Activated CD4-positive, alpha-beta T cell treated with anti-CD3 and anti-CD28 coated beads, Interleukin-2, amount 10 ng/mL, durations not matched to agents 24 days and 14 days (primary cell): ENCODE measurements around the gene DIO1. TPM values are rescaled to one million over a fixed set of nuclear protein-coding genes. Genes with fewer than 3 reads are reported as not detected.
A peak's percentile ranks its signal among the peaks of the same experiment; 100 is the strongest.
"Not testable (repeated sequence)": the region's sequence is repeated elsewhere in the genome, so short reads cannot be mapped to it uniquely, and the experiment has no call there.

Experiments used
- DNase-seq: peaks from one replicate; pipeline ENCODE4 v3.0.0; 2022
- H3K27ac Mint-ChIP-seq: one replicate; pipeline ENCODE4 v1.8.0; 2022; ENCODE audit warnings: mild to moderate bottlenecking, mixed read lengths
- H3K27me3 Mint-ChIP-seq: one replicate; pipeline ENCODE4 v1.8.0; 2022; ENCODE audit warnings: mixed read lengths
- H3K36me3 Mint-ChIP-seq: one replicate; pipeline ENCODE4 v1.8.0; 2022; ENCODE audit warnings: low read depth, mild to moderate bottlenecking, mixed read lengths
- H3K4me1 Mint-ChIP-seq: one replicate; pipeline ENCODE4 v1.8.0; 2021; ENCODE audit warnings: mixed read lengths
- H3K4me3 Mint-ChIP-seq: one replicate; pipeline ENCODE4 v1.8.0; 2022; ENCODE audit warnings: mild to moderate bottlenecking, moderate library complexity, mixed read lengths
- H3K9me3 Mint-ChIP-seq: one replicate; pipeline ENCODE4 v1.8.0; 2021; ENCODE audit warnings: mixed read lengths
- intact Hi-C: fragments of 100-400 bp; cut with micrococcal nuclease; formaldehyde crosslinking; loops from one replicate; pipeline ENCODE4 v1.15.1; 2023
- total RNA-seq: library from RNA; stranded (reverse); gene quantifications from 2 replicates; pipeline ENCODE4 v1.2.3, GENCODE V29; 2022

DIO1 gene
- total RNA-seq, result not detected in 2 replicates

DNA sequence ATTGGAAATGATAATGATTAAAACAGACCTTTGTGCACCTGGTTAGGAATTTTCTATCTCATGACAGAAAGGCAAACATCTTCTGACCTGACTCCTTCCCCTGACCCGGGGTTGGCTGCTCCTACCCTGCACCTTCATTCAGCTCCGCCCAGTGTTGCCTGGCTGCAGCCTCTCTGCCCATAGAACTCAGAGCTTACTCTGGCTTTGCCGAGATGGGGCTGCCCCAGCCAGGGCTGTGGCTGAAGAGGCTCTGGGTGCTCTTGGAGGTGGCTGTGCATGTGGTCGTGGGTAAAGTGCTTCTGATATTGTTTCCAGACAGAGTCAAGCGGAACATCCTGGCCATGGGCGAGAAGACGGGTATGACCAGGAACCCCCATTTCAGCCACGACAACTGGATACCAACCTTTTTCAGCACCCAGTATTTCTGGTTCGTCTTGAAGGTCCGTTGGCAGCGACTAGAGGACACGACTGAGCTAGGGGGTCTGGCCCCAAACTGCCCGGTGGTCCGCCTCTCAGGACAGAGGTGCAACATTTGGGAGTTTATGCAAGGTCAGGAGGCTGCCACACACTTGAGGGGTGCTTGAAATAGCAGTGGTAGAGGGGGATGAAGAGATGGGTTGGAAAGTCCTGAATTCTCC is at the start of gene DIO1:
Gene DIO1, plus strand, starts transcription at position 189 of the 638 bp plus-strand sequence. Its CDS starts 24 bp downstream, at position 213.
- H3K36me3 Mint-ChIP-seq, result no peaks in the 10 kb centered on the region
- H3K9me3 Mint-ChIP-seq, result no peaks in the 10 kb centered on the region
- no peak within 1 kb of the TSS for H3K4me3 Mint-ChIP-seq
- intact Hi-C loops, result no loop called here
- H3K27ac Mint-ChIP-seq, result no peak within 1 kb of the TSS
- H3K27me3 Mint-ChIP-seq, result no peaks in the 10 kb centered on the region
- peaks cover 15% of the 10 kb centered on the region for H3K4me1 Mint-ChIP-seq
- DNase-seq, result no peak

- H3K27ac Mint-ChIP-seq, result no peak overlapping the region
- no peaks in the 10 kb centered on the region for H3K4me1 Mint-ChIP-seq
- intact Hi-C loops, result no loop called here
- no peaks in the 10 kb centered on the region for H3K9me3 Mint-ChIP-seq
- no peak overlapping the region for H3K4me3 Mint-ChIP-seq
- peaks cover 14% of the 10 kb centered on the region for H3K27me3 Mint-ChIP-seq
- DNase-seq, result no peak
- H3K36me3 Mint-ChIP-seq, result peaks cover 16% of the 10 kb centered on the region
Measured at GRCh38 chr1:53847980-53848379, 46.0 kb upstream of the DIO1 start.

- Mint-ChIP-seq H3K27me3 (peaks cover 13% of the 10 kb centered on the region), H3K9me3 (no peaks in the 10 kb centered on the region), H3K4me1 (no peaks in the 10 kb centered on the region), H3K4me3 (no peak overlapping the region), H3K27ac (no peak overlapping the region), H3K36me3 (peaks cover 24% of the 10 kb centered on the region)
- intact Hi-C loops, result no loop called here
- no peak for DNase-seq
Measured at GRCh38 chr1:53850082-53850673, 43.8 kb upstream of the DIO1 start.

DNA sequence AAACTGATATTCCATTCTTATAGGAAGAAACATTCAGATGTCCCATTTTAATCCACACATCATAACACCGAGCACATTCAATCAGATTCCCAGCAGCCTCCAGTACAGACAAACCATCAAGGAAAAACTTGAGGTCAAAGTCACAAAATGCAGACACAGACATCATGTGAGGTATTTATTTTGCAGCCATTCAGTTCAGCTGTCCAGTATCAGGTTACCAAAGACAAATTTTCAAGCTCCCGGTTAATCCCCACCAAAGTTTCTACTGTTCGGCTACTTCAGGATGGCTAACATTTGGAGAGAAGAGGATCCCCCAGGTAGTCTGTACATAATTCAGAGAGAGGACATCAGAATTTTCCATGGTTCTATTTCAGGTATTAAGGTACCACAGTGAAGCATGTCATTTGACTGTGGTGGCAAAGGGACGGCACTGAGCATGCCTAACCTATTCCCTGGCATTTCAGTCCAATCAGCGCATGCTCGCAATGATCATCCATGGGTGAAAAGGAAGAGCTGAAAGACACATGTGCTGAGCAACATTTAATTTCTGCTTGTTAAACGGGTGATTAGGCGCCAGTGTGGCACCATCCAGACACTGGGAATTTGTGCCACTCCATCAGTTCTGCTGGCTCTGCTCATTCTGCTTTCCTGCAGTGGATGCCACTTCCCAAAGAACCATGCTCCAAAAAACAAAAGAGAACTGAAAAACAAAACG is 42.3 kb upstream of the DIO1 start:
- Mint-ChIP-seq H3K27me3 (peaks cover 9% of the 10 kb centered on the region), H3K36me3 (peaks cover 30% of the 10 kb centered on the region), H3K4me3 (no peak overlapping the region), H3K4me1 (no peaks in the 10 kb centered on the region), H3K9me3 (no peaks in the 10 kb centered on the region), H3K27ac (no peak overlapping the region)
- no peak for DNase-seq
- intact Hi-C loops, result no loop called here

- peak; percentile 86 for DNase-seq
- Mint-ChIP-seq H3K36me3 (peaks cover 13% of the 10 kb centered on the region), H3K27ac (no peak overlapping the region), H3K27me3 (no peaks in the 10 kb centered on the region), H3K4me1 (peaks cover 5% of the 10 kb centered on the region), H3K9me3 (no peaks in the 10 kb centered on the region), H3K4me3 (no peak overlapping the region)
- intact Hi-C loops, result loop anchor here (1.0 to 2.0 kb wide), 3 partner anchors 88 to 220 kb away; no protein-coding TSS in a partner anchor
Measured at GRCh38 chr1:53860967-53861411, 33.0 kb upstream of the DIO1 start.

DNA sequence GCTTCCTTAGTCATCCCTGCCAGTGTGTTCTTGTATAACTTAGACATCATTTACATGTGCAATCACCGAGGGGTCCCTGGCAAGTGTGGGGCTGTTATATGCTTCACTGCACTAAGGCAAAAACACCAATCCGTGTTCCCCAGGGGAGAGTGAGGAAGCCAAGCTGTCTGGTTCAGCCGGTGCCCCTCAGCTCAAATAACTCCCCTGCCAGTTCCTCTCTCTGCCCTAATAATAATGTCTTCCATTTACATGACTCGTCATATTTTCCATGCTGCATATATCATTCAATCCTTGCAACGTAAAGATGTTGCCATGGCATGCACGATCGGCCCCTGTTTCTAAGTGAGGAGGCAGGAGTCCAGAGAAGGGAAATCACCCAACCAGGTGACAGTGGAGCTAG is 31.5 kb upstream of the DIO1 start:
- Mint-ChIP-seq H3K4me1 (peaks cover 5% of the 10 kb centered on the region), H3K36me3 (peaks cover 6% of the 10 kb centered on the region), H3K27me3 (no peaks in the 10 kb centered on the region), H3K9me3 (no peaks in the 10 kb centered on the region), H3K27ac (no peak overlapping the region), H3K4me3 (no peak overlapping the region)
- no peak for DNase-seq
- intact Hi-C loops, result no loop called here

GRCh38 chr1:53868565-53868964 is 25.4 kb upstream of the DIO1 start:
- peaks cover 26% of the 10 kb centered on the region for H3K36me3 Mint-ChIP-seq
- H3K27me3 Mint-ChIP-seq, result no peaks in the 10 kb centered on the region
- no peaks in the 10 kb centered on the region for H3K9me3 Mint-ChIP-seq
- H3K27ac Mint-ChIP-seq, result no peak overlapping the region
- intact Hi-C loops, result no loop called here
- H3K4me3 Mint-ChIP-seq, result no peak overlapping the region
- DNase-seq, result no peak
- H3K4me1 Mint-ChIP-seq, result no peaks in the 10 kb centered on the region

- no peak overlapping the region for H3K4me3 Mint-ChIP-seq
- intact Hi-C loops, result no loop called here
- no peak for DNase-seq
- peaks cover 26% of the 10 kb centered on the region for H3K36me3 Mint-ChIP-seq
- no peaks in the 10 kb centered on the region for H3K4me1 Mint-ChIP-seq
- H3K9me3 Mint-ChIP-seq, result no peaks in the 10 kb centered on the region
- no peak overlapping the region for H3K27ac Mint-ChIP-seq
- no peaks in the 10 kb centered on the region for H3K27me3 Mint-ChIP-seq
Measured at GRCh38 chr1:53869454-53870117, 24.4 kb upstream of the DIO1 start.

DNA sequence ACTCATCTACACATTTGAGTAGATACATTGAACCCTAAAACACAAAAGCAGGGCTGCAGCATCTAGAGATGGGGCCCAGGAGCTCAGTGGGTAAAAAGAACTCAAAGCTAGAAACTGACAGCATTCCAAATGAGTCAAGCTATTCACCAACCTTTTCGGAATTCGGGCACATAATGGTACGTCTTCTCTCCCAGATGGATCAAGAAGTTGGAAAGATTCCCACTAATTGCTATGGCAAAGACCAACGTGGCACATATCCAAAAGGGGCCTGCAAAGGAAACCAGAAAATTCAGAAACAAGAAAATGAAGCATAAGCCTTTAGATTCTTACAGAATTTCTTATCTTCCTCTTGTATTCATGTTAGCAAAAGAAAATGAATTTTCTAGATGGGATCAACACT is 22.8 kb upstream of the DIO1 start:
- H3K27ac Mint-ChIP-seq, result no peak overlapping the region
- H3K4me3 Mint-ChIP-seq, result no peak overlapping the region
- DNase-seq, result no peak
- no peaks in the 10 kb centered on the region for H3K9me3 Mint-ChIP-seq
- intact Hi-C loops, result no loop called here
- H3K4me1 Mint-ChIP-seq, result no peaks in the 10 kb centered on the region
- peaks cover 24% of the 10 kb centered on the region for H3K36me3 Mint-ChIP-seq
- no peaks in the 10 kb centered on the region for H3K27me3 Mint-ChIP-seq

DNA sequence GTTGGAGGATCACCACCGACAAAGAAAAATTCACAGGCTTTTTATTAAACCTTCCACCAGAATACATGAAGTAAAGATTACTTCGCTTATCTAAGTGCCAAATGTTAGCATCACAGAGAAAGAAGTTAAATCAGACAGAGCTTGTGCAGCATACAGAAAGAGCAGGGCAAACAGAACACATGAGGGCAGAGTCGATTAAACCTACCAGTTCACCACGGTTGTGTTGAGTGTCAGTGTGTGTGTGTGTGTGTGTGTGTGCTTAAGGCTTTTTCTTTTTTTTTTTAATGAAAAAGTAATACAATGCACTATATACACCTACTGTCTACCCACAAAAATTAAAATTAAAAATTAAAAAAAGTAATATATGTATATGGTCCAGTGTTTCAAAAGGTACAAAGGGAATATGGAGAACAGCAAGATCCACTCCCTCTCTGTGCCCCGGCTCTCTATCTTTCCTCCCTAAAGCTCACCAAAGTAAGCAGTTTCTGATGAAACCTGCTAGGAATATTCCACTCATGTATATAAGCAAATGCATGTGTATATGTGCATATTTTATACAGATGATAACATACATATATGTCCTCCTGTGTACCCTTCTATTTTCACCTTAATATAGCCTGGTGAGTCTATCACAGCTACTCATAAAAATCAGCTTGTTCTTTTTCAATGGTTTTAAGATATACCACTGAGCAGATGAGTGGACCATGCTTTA is 22.1 kb upstream of the DIO1 start:
- peaks cover 24% of the 10 kb centered on the region for H3K36me3 Mint-ChIP-seq
- DNase-seq, result no peak
- intact Hi-C loops, result no loop called here
- H3K4me1 Mint-ChIP-seq, result no peaks in the 10 kb centered on the region
- H3K27me3 Mint-ChIP-seq, result no peaks in the 10 kb centered on the region
- no peak overlapping the region for H3K4me3 Mint-ChIP-seq
- no peak overlapping the region for H3K27ac Mint-ChIP-seq
- no peaks in the 10 kb centered on the region for H3K9me3 Mint-ChIP-seq

DNA sequence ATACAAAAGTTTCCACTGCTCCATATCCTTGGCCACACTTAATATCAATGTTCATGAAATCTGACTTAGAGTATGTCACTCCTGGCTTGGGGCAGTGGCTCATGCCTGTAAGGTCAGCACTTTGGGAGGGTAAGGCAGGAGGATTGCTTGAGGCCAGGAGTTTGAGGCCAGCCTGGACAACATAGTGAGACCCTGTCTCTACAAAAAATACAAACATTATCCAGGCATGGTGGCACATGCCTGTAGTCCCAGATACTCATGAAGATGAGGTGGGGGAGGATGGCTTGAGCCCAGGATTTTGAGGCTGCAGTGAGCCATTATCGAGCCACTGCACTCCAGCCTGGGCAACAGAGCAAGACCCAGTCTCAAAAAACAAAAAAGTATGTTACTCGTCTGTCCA is 18.8 kb upstream of the DIO1 start:
- not testable (repeated sequence) for H3K9me3 Mint-ChIP-seq, H3K27ac Mint-ChIP-seq, DNase-seq, H3K4me3 Mint-ChIP-seq, H3K4me1 Mint-ChIP-seq, H3K27me3 Mint-ChIP-seq
- intact Hi-C loops, result loop anchor here (5.0 kb wide), 1 partner anchor 42 kb away; no protein-coding TSS in a partner anchor
- peaks cover 21% of the 10 kb centered on the region for H3K36me3 Mint-ChIP-seq

DNA sequence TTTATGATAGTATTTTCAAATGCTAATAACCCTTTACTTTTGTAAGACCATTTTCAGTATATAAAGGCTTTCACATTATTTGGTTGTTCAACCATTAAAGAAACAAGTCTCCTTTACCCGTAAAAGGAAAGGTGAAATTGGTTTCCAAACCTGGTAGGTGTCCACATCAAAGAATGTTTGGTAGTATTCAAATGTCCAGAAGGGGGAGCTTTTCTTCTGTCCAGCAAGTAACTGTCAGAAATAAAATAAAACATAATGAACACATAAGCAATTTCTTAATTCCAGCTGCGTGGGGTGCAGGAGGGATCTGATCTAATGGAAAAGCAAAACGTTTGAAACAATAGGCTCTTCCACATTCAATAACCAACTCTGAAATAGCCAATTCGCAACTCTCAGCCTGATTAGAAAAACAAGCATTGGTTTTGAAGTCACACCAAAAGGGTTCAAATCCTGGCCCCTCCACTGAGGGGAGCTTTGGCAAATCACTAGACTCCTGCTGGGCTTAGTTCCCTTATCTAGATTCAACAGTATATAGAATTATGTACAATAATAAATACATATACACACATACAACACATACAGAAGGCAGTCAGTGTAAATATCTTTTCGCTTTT is 15.4 kb upstream of the DIO1 start:
- Mint-ChIP-seq H3K9me3 (peaks cover 7% of the 10 kb centered on the region), H3K4me3 (no peak overlapping the region), H3K4me1 (peaks cover 3% of the 10 kb centered on the region), H3K36me3 (peaks cover 37% of the 10 kb centered on the region), H3K27me3 (no peaks in the 10 kb centered on the region), H3K27ac (no peak overlapping the region)
- intact Hi-C loops, result loop anchor here (1.0 to 5.0 kb wide), 3 partner anchors 39 to 81 kb away; no protein-coding TSS in a partner anchor
- peak; percentile 62 for DNase-seq

- H3K27ac Mint-ChIP-seq, DNase-seq, H3K27me3 Mint-ChIP-seq, intact Hi-C loops, H3K4me3 Mint-ChIP-seq, H3K4me1 Mint-ChIP-seq, H3K9me3 Mint-ChIP-seq: not testable (repeated sequence)
- peaks cover 46% of the 10 kb centered on the region for H3K36me3 Mint-ChIP-seq
Measured at GRCh38 chr1:53881853-53882252, 12.1 kb upstream of the DIO1 start.
